ENCODE measurements around the gene ERCC3.

DNA sequence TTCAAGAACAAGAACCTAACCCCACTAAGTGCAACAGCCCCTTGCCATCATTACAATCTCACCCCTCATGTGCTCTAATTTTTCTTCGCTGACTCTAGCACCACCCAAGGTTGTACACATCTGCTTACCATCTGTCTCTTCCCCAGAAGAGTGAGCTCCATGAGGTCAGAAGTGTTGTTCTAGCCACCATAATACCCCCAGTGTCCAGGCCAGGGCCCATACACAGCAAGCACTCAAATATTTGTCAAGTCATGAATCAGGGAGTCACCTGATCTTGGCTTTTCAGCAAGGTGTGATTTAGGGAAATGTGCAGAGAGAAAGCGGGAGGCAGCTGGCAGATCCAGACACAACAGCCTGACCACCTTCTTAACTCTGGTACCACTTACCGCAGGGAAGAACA is 5.7 kb downstream of the ERCC3 start:
- no peak for TF ChIP-seq POLR2A (IDR thresholded peaks at IDR 0.05)
- TF ChIP-seq, protein P1, sequence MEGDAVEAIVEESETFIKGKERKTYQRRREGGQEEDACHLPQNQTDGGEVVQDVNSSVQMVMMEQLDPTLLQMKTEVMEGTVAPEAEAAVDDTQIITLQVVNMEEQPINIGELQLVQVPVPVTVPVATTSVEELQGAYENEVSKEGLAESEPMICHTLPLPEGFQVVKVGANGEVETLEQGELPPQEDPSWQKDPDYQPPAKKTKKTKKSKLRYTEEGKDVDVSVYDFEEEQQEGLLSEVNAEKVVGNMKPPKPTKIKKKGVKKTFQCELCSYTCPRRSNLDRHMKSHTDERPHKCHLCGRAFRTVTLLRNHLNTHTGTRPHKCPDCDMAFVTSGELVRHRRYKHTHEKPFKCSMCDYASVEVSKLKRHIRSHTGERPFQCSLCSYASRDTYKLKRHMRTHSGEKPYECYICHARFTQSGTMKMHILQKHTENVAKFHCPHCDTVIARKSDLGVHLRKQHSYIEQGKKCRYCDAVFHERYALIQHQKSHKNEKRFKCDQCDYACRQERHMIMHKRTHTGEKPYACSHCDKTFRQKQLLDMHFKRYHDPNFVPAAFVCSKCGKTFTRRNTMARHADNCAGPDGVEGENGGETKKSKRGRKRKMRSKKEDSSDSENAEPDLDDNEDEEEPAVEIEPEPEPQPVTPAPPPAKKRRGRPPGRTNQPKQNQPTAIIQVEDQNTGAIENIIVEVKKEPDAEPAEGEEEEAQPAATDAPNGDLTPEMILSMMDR (IDR thresholded peaks at IDR 0.05) = no peak
